Renal cortex interstitium (tissue), 3 donors: ENCODE measurements around the gene SPATA4. TPM values are rescaled to one million over a fixed set of nuclear protein-coding genes. Genes with fewer than 3 reads are reported as not detected.

Experiments used
- polyA plus RNA-seq, 3 donors: library from polyadenylated mRNA; unstranded; fragments of 120-200 nt; gene quantifications; one replicate each; pipeline ENCODE4 v1.2.1, GENCODE V29; 2013; ENCODE audit not compliant: insufficient read length in 3 of 3

The SPATA4 gene
- polyA plus RNA-seq, 3 donors, result 1.1 to 2.0 (median 1.4) TPM

Other genes with a start within 250 kb of the SPATA4 start
- 10 to 100 TPM in 1 of 3 donors, 1 to 10 TPM in 2; 6.6 to 11.4 (median 8.8) TPM for gene WDR17, start 129.7 kb downstream of the SPATA4 start, polyA plus RNA-seq
- under 1 TPM; 0.16 to 0.59 (median 0.17) TPM for gene ASB5, start 73.6 kb upstream of the SPATA4 start, polyA plus RNA-seq
- gene SPCS3, start 124.4 kb upstream of the SPATA4 start, polyA plus RNA-seq, result 100 to 1,000 TPM in 1 of 3 donors, 10 to 100 TPM in 2; 84.3 to 107 (median 96.7) TPM